Measurements from ENCODE around the gene IL20RB.

The IL20RB gene

DNA sequence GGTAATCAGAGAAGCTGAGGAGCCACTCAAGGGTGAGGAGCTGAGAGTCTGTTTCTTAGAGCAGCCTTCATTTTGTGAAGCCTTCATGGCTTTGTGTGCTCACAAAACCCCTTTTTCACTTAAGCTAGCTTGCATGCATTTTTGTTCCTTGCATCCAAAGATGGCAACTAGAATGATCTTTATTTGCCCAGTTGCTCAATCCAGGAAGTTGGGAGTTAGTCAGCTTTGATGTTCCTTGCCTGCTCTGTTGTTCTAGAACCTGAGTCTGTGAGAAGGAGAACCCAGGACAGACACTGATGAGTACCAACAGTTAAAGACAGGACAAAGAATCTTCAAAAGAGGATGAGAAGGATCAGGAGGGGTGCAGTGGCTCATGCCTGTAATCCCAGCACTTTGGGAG is 81.8 kb downstream of the IL20RB start:
- DNase-seq (ENCODE audit: low read depth in 3 of 3) = no peak

- no peak for DNase-seq (ENCODE audit: low read depth in 3 of 3)
These were observed 83.5 kb downstream of the IL20RB start for GRCh38 chr3:137041251-137041650.

- DNase-seq (ENCODE audit: low read depth in 3 of 3) = no peak
These were observed 83.9 kb downstream of the IL20RB start for GRCh38 chr3:137041686-137042085.

DNA sequence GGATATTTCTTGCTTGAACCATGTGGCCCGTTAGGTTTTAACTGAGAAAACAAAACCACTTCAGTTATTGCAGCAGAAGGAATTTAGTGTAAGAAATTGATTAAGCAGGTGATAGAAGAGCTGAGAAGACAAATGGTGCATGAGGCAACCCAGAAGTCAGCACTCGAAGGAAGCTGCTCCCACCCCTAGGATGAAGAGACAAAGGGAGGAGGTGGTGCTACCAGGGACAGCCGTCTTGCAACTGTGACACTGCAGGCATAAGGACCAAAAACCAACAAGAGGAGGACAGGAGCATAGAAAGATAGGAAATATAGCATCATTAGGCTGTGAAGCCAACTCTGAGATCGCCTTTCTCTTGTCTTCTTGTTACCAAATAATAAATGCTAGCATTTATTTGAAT is 89.0 kb downstream of the IL20RB start:
- no peak for DNase-seq (ENCODE audit: low read depth in 3 of 3)

GRCh38 chr3:137047240-137047639 is 89.5 kb downstream of the IL20RB start:
- DNase-seq (ENCODE audit: low read depth in 3 of 3) = no peak

GRCh38 chr3:137050281-137050680 is 92.5 kb downstream of the IL20RB start:
- DNase-seq (ENCODE audit: low read depth in 3 of 3) = no peak

GRCh38 chr3:137052298-137052697 is 94.5 kb downstream of the IL20RB start:
- DNase-seq (ENCODE audit: low read depth in 3 of 3) = no peak

Measured in stimulated activated CD4-positive, alpha-beta T cell treated with anti-CD3 and anti-CD28 coated beads, TNF-alpha, amount 100 ng/mL, for 4 hours (primary cell).